Gastrocnemius medialis (tissue), 4 donors: ENCODE data around the gene CCDC187. TPM values are rescaled to one million over a fixed set of nuclear protein-coding genes. Genes with fewer than 3 reads are reported as not detected.

Experiments
- ATAC-seq, 2 donors: fragments of 150-250 bp; one replicate each; pipeline ENCODE4 v1.9.1; 2016
- DNase-seq, 2 donors: peaks; one replicate each; pipeline ENCODE4 v3.0.0-alpha.2; 2019
- H3K27ac ChIP-seq, 4 donors: fragments of 200-600 bp; sonication (generic); 1 replicate in 1 of 4; 2 replicates in 3 of 4; pipeline ENCODE4 v1.5.1; 2016 to 2018; ENCODE audit warnings: mild to moderate bottlenecking in 2 of 4, moderate library complexity in 1 of 4
- H3K27me3 ChIP-seq, 3 donors: fragments of 200-600 bp; sonication (generic) in 2 of 3; 1 replicate in 1 of 3; 2 replicates in 2 of 3; pipeline versions ENCODE4 v1.5.1 to v1.6.0; 2016 to 2019; ENCODE audit warnings: mild to moderate bottlenecking in 1 of 3, moderate library complexity in 1 of 3
- H3K36me3 ChIP-seq, 2 donors: fragments of 200-600 bp; sonication (generic) in 1 of 2; one replicate each; pipeline ENCODE4 v1.5.1; 2017 to 2018
- H3K4me1 ChIP-seq, 2 donors: fragments of 200-600 bp; sonication (generic) in 1 of 2; one replicate each; pipeline ENCODE4 v1.5.1; 2016 to 2017; ENCODE audit warnings: mild to moderate bottlenecking in 2 of 2
- H3K4me3 ChIP-seq, 4 donors: fragments of 200-600 bp; sonication (generic) in 3 of 4; 1 replicate in 1 of 4; 2 replicates in 3 of 4; pipeline ENCODE4 v1.5.1; 2016 to 2019; ENCODE audit warnings: mild to moderate bottlenecking in 2 of 4
- H3K9me3 ChIP-seq, 3 donors: fragments of 200-600 bp; sonication (generic) in 2 of 3; 1 replicate in 1 of 3; 2 replicates in 2 of 3; pipeline ENCODE4 v1.5.1; 2016 to 2019
- CTCF ChIP-seq, 5 experiments: fragments of 450-650 bp in 3 of 5; fragments of 200-600 bp in 2 of 5; sonication (generic) in 2 of 5; IDR thresholded peaks in 4 of 5; conservative IDR thresholded peaks in 1 of 5; 1 replicate in 4 of 5; 2 replicates in 1 of 5; pipeline ENCODE4 v1.5.1; 2016 to 2019; ENCODE audit warnings: antibody characterized with exemption in 5 of 5, mild to moderate bottlenecking in 3 of 5, moderate library complexity in 3 of 5
- POLR2A ChIP-seq, 2 donors: fragments of 450-650 bp; IDR thresholded peaks; one replicate each; pipeline ENCODE4 v1.6.1; 2017; ENCODE audit warnings: antibody characterized with exemption in 2 of 2, mild to moderate bottlenecking in 2 of 2, moderate library complexity in 2 of 2
- in situ Hi-C, 4 donors: fragments of 200-750 bp; cut with MboI; loops; one replicate each; pipeline versions ENCODE4 v1.15.0 to v1.8.0; 2017; ENCODE audit warnings: low sequenced_read_pairs in 4 of 4
- intact Hi-C: fragments of 100-400 bp; cut with DNase I; formaldehyde crosslinking; loops from one replicate; pipeline ENCODE4 v1.15.1; 2023; ENCODE audit warnings: low total_unique reads
- total RNA-seq, 4 donors: library from RNA; depleted of rRNA; stranded (reverse); fragments of >200 nt; gene quantifications; one replicate each; pipeline versions ENCODE4 v1.1.0 to v1.2.3, GENCODE V29; 2016

Gene CCDC187
- total RNA-seq, 4 donors from 2014 or later, result not detected

DNA sequence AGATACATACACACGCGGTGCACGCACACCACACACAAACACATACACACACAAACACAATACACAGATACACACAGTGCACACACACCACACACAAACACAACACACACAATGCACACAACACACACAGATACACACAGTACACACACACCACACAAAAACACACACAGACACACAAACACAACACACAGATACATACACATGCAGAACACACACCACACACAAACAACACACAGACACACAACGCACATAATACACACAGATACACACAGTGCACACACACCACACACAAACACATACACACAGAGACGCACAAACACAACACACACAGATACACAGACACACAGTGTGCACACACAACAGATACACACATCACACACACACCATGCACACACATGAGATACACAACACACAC is 5.9 kb upstream of the CCDC187 start:
- DNase-seq (no peak), ATAC-seq (no peak)
- H3K4me3 ChIP-seq, result no peak overlapping the region
- in situ Hi-C loops (no loop called here), intact Hi-C loops (no loop called here)
- H3K4me1 ChIP-seq, result no peaks in the 10 kb centered on the region
- H3K27me3 ChIP-seq, result peaks cover 46 to 57% (median 47%) of the 10 kb centered on the region in 3 donors
- H3K9me3 ChIP-seq, result no peaks in the 10 kb centered on the region
- no peak for TF ChIP-seq POLR2A (IDR thresholded peaks at IDR 0.05)
- TF ChIP-seq CTCF (IDR thresholded peaks at IDR 0.05 in 4 of 5, conservative IDR thresholded peaks at IDR 0.05 in 1 of 5), result no peak
- H3K27ac ChIP-seq, result no peak overlapping the region
- H3K36me3 ChIP-seq, result no peaks in the 10 kb centered on the region

GRCh38 chr9:136309101-136309801 is 5.4 kb upstream of the CCDC187 start:
- intact Hi-C loops, result no loop called here
- H3K36me3 ChIP-seq, result no peaks in the 10 kb centered on the region
- in situ Hi-C loops, result no loop called here
- TF ChIP-seq CTCF (IDR thresholded peaks at IDR 0.05 in 4 of 5, conservative IDR thresholded peaks at IDR 0.05 in 1 of 5) (no peak), POLR2A (IDR thresholded peaks at IDR 0.05) (no peak)
- peaks cover 46 to 54% (median 52%) of the 10 kb centered on the region in 3 donors for H3K27me3 ChIP-seq
- H3K9me3 ChIP-seq, result no peaks in the 10 kb centered on the region
- no peak overlapping the region for H3K4me3 ChIP-seq
- ATAC-seq (no peak), DNase-seq (no peak)
- no peak overlapping the region for H3K27ac ChIP-seq
- no peaks in the 10 kb centered on the region for H3K4me1 ChIP-seq

- Histone ChIP-seq H3K27ac (no peak overlapping the region), H3K4me3 (no peak overlapping the region), H3K36me3 (no peaks in the 10 kb centered on the region), H3K4me1 (no peaks in the 10 kb centered on the region), H3K9me3 (no peaks in the 10 kb centered on the region), H3K27me3 (peaks cover 46 to 54% (median 52%) of the 10 kb centered on the region in 3 donors)
- intact Hi-C loops (no loop called here), in situ Hi-C loops (no loop called here)
- TF ChIP-seq POLR2A (IDR thresholded peaks at IDR 0.05) (no peak), CTCF (IDR thresholded peaks at IDR 0.05 in 4 of 5, conservative IDR thresholded peaks at IDR 0.05 in 1 of 5) (no peak)
- DNase-seq, result no peak
- ATAC-seq, result no peak
Measured at GRCh38 chr9:136308702-136309053, 4.8 kb upstream of the CCDC187 start.

DNA sequence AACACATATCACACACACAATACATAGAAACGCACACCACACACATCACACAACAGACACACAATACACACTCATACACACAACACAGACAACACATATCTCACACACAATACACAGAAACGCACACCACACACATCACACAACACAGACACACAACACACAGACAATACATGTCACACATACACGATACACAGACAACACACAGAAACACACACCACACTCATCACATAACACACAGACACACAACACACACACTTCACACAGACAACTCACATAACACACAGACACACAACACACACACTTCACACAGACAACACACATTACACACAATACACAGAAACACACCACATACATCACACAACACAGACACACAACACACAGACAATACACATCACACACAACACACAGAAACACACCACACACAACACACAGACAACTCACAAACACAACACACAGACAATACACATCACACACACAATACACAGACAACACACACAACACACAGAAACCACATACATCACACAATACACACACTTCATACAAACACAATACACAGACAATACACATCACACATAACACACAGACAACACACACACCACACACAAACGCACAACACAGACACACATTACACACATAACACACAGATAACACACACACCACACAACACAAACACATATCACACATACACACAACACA is 4.3 kb upstream of the CCDC187 start:
- H3K9me3 ChIP-seq, result no peaks in the 10 kb centered on the region
- no peaks in the 10 kb centered on the region for H3K4me1 ChIP-seq
- intact Hi-C loops, result no loop called here
- H3K4me3 ChIP-seq, result no peak overlapping the region
- no peak for TF ChIP-seq CTCF (IDR thresholded peaks at IDR 0.05 in 4 of 5, conservative IDR thresholded peaks at IDR 0.05 in 1 of 5)
- no peak for TF ChIP-seq POLR2A (IDR thresholded peaks at IDR 0.05)
- DNase-seq (no peak), ATAC-seq (no peak)
- in situ Hi-C loops, result no loop called here
- no peaks in the 10 kb centered on the region for H3K36me3 ChIP-seq
- H3K27me3 ChIP-seq, result peaks cover 46 to 54% (median 54%) of the 10 kb centered on the region in 3 donors
- H3K27ac ChIP-seq, result no peak overlapping the region
